ENCODE results near the gene DTNBP1. TPM values are rescaled to one million over a fixed set of nuclear protein-coding genes. Genes with fewer than 3 reads are reported as not detected.

Gene DTNBP1
- total and polyA plus RNA-seq, 4 experiments from 2014 or later, result 24.1 to 34.8 (median 29.2) TPM

- Histone ChIP-seq H3K27me3 (ENCODE audit: insufficient read depth, low read length) (no peaks in the 10 kb centered on the region), H3K4me3 (ENCODE audit: low read length in 2 of 2) (no peak overlapping the region), H3K9me3 (ENCODE audit: control insufficient read depth in 1 of 2, low read length in 2 of 2) (no peaks in the 10 kb centered on the region), H3K4me1 (ENCODE audit: insufficient read depth, low read length) (no peaks in the 10 kb centered on the region), H3K36me3 (ENCODE audit: insufficient read depth, low read length) (peaks cover 2% of the 10 kb centered on the region), H3K27ac (ENCODE audit: low read depth, low read length) (no peak overlapping the region)
- no peak overlapping the region for H3K4me3 Mint-ChIP-seq
- H3K9me3 Mint-ChIP-seq, result no peaks in the 10 kb centered on the region
- ChIA-PET POLR2A (ENCODE audit: partially characterized antibody) (no interaction called here), CTCF (ENCODE audit: partially characterized antibody) (interaction anchor here (1.0 kb wide), 1 partner anchor 13 kb away, joined by 3 read pairs; no protein-coding TSS in a partner anchor)
- H3K27me3 Mint-ChIP-seq, result no peaks in the 10 kb centered on the region
- peak overlapping the region in 2 of 7 donors; percentile 36 to 60 for H3K27ac Mint-ChIP-seq
- intact Hi-C loops (cut with micrococcal nuclease), result no loop called here
- H3K36me3 Mint-ChIP-seq, result peaks cover 22 to 26% of the 10 kb centered on the region in 2 donors
- no peak for DNase-seq
- H3K4me1 Mint-ChIP-seq, result peaks cover 0 to 14% (median 5%) of the 10 kb centered on the region in 4 donors
These were observed 127.2 kb downstream of the DTNBP1 start for GRCh38 chr6:15535495-15536197.

GRCh38 chr6:15534974-15535373 is 127.9 kb downstream of the DTNBP1 start:
- CTCF ChIA-PET (ENCODE audit: partially characterized antibody), result interaction anchor here (1.0 kb wide), 1 partner anchor 12 kb away, joined by 3 read pairs; no protein-coding TSS in a partner anchor
- Mint-ChIP-seq H3K36me3 (peaks cover 27 to 33% of the 10 kb centered on the region in 2 donors), H3K4me1 (peaks cover 0 to 14% (median 5%) of the 10 kb centered on the region in 4 donors), H3K27me3 (no peaks in the 10 kb centered on the region), H3K4me3 (no peak overlapping the region), H3K27ac (peak overlapping the region in 4 of 7 donors; percentile 5 to 55 (median 37)), H3K9me3 (no peaks in the 10 kb centered on the region)
- Histone ChIP-seq H3K27ac (ENCODE audit: low read depth, low read length) (no peak overlapping the region), H3K9me3 (ENCODE audit: control insufficient read depth in 1 of 2, low read length in 2 of 2) (no peaks in the 10 kb centered on the region), H3K27me3 (ENCODE audit: insufficient read depth, low read length) (no peaks in the 10 kb centered on the region), H3K4me3 (ENCODE audit: low read length in 2 of 2) (no peak overlapping the region), H3K36me3 (ENCODE audit: insufficient read depth, low read length) (peaks cover 7% of the 10 kb centered on the region), H3K4me1 (ENCODE audit: insufficient read depth, low read length) (no peaks in the 10 kb centered on the region)
- intact Hi-C loops (cut with micrococcal nuclease), result no loop called here
- DNase-seq, result no peak
- POLR2A ChIA-PET (ENCODE audit: partially characterized antibody), result no interaction called here

- POLR2A ChIA-PET (ENCODE audit: partially characterized antibody), result no interaction called here
- Mint-ChIP-seq H3K9me3 (no peaks in the 10 kb centered on the region), H3K27me3 (no peaks in the 10 kb centered on the region), H3K36me3 (peaks cover 39 to 43% of the 10 kb centered on the region in 2 donors), H3K27ac (peak overlapping the region in 3 of 7 donors; percentile 22 to 77 (median 72)), H3K4me1 (peaks cover 0 to 8% (median 4%) of the 10 kb centered on the region in 4 donors), H3K4me3 (no peak overlapping the region)
- Histone ChIP-seq H3K9me3 (ENCODE audit: control insufficient read depth in 1 of 2, low read length in 2 of 2) (no peaks in the 10 kb centered on the region), H3K27me3 (ENCODE audit: insufficient read depth, low read length) (no peaks in the 10 kb centered on the region), H3K4me3 (ENCODE audit: low read length in 2 of 2) (no peak overlapping the region), H3K27ac (ENCODE audit: low read depth, low read length) (no peak overlapping the region), H3K4me1 (ENCODE audit: insufficient read depth, low read length) (no peaks in the 10 kb centered on the region), H3K36me3 (ENCODE audit: insufficient read depth, low read length) (peaks cover 7% of the 10 kb centered on the region)
- intact Hi-C loops (cut with micrococcal nuclease), result no loop called here
- no peak for DNase-seq
- CTCF ChIA-PET (ENCODE audit: partially characterized antibody), result no interaction called here
These were observed 129.3 kb downstream of the DTNBP1 start for GRCh38 chr6:15533379-15534026.

- no peaks in the 10 kb centered on the region for H3K27me3 ChIP-seq (ENCODE audit: insufficient read depth, low read length)
- H3K4me3 ChIP-seq (ENCODE audit: low read length in 2 of 2), result no peak overlapping the region
- Mint-ChIP-seq H3K27me3 (no peaks in the 10 kb centered on the region), H3K27ac (peak overlapping the region in 3 of 7 donors; percentile 32 to 72 (median 47)), H3K36me3 (peaks cover 53 to 55% of the 10 kb centered on the region in 2 donors), H3K4me1 (peaks cover 0 to 6% (median 5%) of the 10 kb centered on the region in 4 donors), H3K4me3 (no peak overlapping the region), H3K9me3 (peaks cover 0 to 3% (median 0%) of the 10 kb centered on the region in 8 donors)
- no peaks in the 10 kb centered on the region for H3K9me3 ChIP-seq (ENCODE audit: control insufficient read depth in 1 of 2, low read length in 2 of 2)
- ChIA-PET POLR2A (ENCODE audit: partially characterized antibody) (no interaction called here), CTCF (ENCODE audit: partially characterized antibody) (interaction anchor here (1.8 kb wide), 1 partner anchor 14 kb away, joined by 3 read pairs; no protein-coding TSS in a partner anchor)
- intact Hi-C loops (cut with micrococcal nuclease), result no loop called here
- H3K36me3 ChIP-seq (ENCODE audit: insufficient read depth, low read length), result peaks cover 7% of the 10 kb centered on the region
- no peak for DNase-seq
- no peaks in the 10 kb centered on the region for H3K4me1 ChIP-seq (ENCODE audit: insufficient read depth, low read length)
- no peak overlapping the region for H3K27ac ChIP-seq (ENCODE audit: low read depth, low read length)
These were observed 130.9 kb downstream of the DTNBP1 start for GRCh38 chr6:15531973-15532372.

GRCh38 chr6:15530411-15530810 is 132.4 kb downstream of the DTNBP1 start:
- no peak overlapping the region for H3K4me3 Mint-ChIP-seq
- no peak overlapping the region for H3K27ac ChIP-seq (ENCODE audit: low read depth, low read length)
- H3K9me3 Mint-ChIP-seq, result peaks cover 0 to 3% (median 1%) of the 10 kb centered on the region in 8 donors
- peak overlapping the region in 4 of 7 donors; percentile 1 to 85 (median 22) for H3K27ac Mint-ChIP-seq
- no peaks in the 10 kb centered on the region for H3K4me1 ChIP-seq (ENCODE audit: insufficient read depth, low read length)
- no peaks in the 10 kb centered on the region for H3K27me3 Mint-ChIP-seq
- CTCF ChIA-PET (ENCODE audit: partially characterized antibody), result interaction anchor here (1.8 kb wide), 1 partner anchor 12 kb away, joined by 3 read pairs; no protein-coding TSS in a partner anchor
- peaks cover 1 to 12% (median 10%) of the 10 kb centered on the region in 4 donors for H3K4me1 Mint-ChIP-seq
- peaks cover 7% of the 10 kb centered on the region for H3K36me3 ChIP-seq (ENCODE audit: insufficient read depth, low read length)
- no peak overlapping the region for H3K4me3 ChIP-seq (ENCODE audit: low read length in 2 of 2)
- no peaks in the 10 kb centered on the region for H3K9me3 ChIP-seq (ENCODE audit: control insufficient read depth in 1 of 2, low read length in 2 of 2)
- DNase-seq, result no peak
- intact Hi-C loops (cut with micrococcal nuclease), result no loop called here
- POLR2A ChIA-PET (ENCODE audit: partially characterized antibody), result no interaction called here
- no peaks in the 10 kb centered on the region for H3K27me3 ChIP-seq (ENCODE audit: insufficient read depth, low read length)
- peaks cover 69% of the 10 kb centered on the region in 2 donors for H3K36me3 Mint-ChIP-seq

GRCh38 chr6:15528870-15529269 is 134.0 kb downstream of the DTNBP1 start:
- ChIA-PET POLR2A (ENCODE audit: partially characterized antibody) (no interaction called here), CTCF (ENCODE audit: partially characterized antibody) (no interaction called here)
- Mint-ChIP-seq H3K27ac (peak overlapping the region in 1 of 7 donors; percentile 10), H3K4me1 (peaks cover 0 to 14% (median 9%) of the 10 kb centered on the region in 4 donors), H3K36me3 (peaks cover 82% of the 10 kb centered on the region in 2 donors), H3K27me3 (no peaks in the 10 kb centered on the region), H3K9me3 (peaks cover 0 to 3% (median 1%) of the 10 kb centered on the region in 8 donors), H3K4me3 (no peak overlapping the region)
- Histone ChIP-seq H3K36me3 (ENCODE audit: insufficient read depth, low read length) (peaks cover 10% of the 10 kb centered on the region), H3K9me3 (ENCODE audit: control insufficient read depth in 1 of 2, low read length in 2 of 2) (no peaks in the 10 kb centered on the region), H3K27me3 (ENCODE audit: insufficient read depth, low read length) (no peaks in the 10 kb centered on the region), H3K4me3 (ENCODE audit: low read length in 2 of 2) (no peak overlapping the region), H3K4me1 (ENCODE audit: insufficient read depth, low read length) (no peaks in the 10 kb centered on the region), H3K27ac (ENCODE audit: low read depth, low read length) (no peak overlapping the region)
- DNase-seq, result no peak
- intact Hi-C loops (cut with micrococcal nuclease), result no loop called here

GRCh38 chr6:15527838-15528617 is 134.8 kb downstream of the DTNBP1 start:
- Histone ChIP-seq H3K27ac (ENCODE audit: low read depth, low read length) (no peak overlapping the region), H3K4me1 (ENCODE audit: insufficient read depth, low read length) (no peaks in the 10 kb centered on the region), H3K36me3 (ENCODE audit: insufficient read depth, low read length) (peaks cover 17% of the 10 kb centered on the region), H3K4me3 (ENCODE audit: low read length in 2 of 2) (no peak overlapping the region), H3K9me3 (ENCODE audit: control insufficient read depth in 1 of 2, low read length in 2 of 2) (no peaks in the 10 kb centered on the region), H3K27me3 (ENCODE audit: insufficient read depth, low read length) (no peaks in the 10 kb centered on the region)
- H3K4me1 Mint-ChIP-seq, result peaks cover 0 to 14% (median 9%) of the 10 kb centered on the region in 4 donors
- peak overlapping the region in 1 of 7 donors; percentile 66 for H3K27ac Mint-ChIP-seq
- intact Hi-C loops (cut with micrococcal nuclease), result no loop called here
- H3K4me3 Mint-ChIP-seq, result no peak overlapping the region
- POLR2A ChIA-PET (ENCODE audit: partially characterized antibody), result no interaction called here
- CTCF ChIA-PET (ENCODE audit: partially characterized antibody), result no interaction called here
- no peaks in the 10 kb centered on the region for H3K27me3 Mint-ChIP-seq
- H3K36me3 Mint-ChIP-seq, result peaks cover 83 to 85% of the 10 kb centered on the region in 2 donors
- H3K9me3 Mint-ChIP-seq, result peaks cover 0 to 3% (median 1%) of the 10 kb centered on the region in 8 donors
- DNase-seq, result no peak
